ENCODE measurements around the gene MYOZ2.

The MYOZ2 gene

DNA sequence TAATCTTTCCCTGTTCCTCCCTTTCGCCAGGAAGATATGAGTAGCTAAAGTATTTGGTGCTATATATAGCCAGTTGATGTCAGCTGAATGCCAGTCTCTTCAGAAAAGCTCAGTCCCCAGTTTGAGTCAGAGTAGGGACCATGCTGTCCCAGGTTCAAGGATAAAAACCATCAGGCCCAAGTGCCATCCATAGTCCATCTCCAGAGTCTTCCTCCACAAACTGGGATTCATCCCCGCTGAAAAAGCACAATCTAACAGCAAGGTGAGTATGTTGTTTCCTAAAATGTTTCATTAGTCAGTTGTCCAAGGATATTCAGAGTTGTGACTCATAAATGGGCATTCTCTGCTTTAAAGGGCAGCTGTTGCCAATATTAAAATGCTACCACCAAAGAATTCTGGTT, at the start of gene MYOZ2:
Gene MYOZ2, plus strand, starts transcription at position 112 of the 401 bp plus-strand sequence. CDS start 694 bp downstream, outside the sequence.
- DNase-seq, result no peak

- DNase-seq, result no peak
Measured at GRCh38 chr4:119087121-119087520, 48.5 kb upstream of the MYOZ2 start.

- DNase-seq, result no peak
Measured at GRCh38 chr4:119087656-119088055, 48.0 kb upstream of the MYOZ2 start.

- no peak for DNase-seq
Measured at GRCh38 chr4:119093042-119093827, 42.4 kb upstream of the MYOZ2 start.

DNA sequence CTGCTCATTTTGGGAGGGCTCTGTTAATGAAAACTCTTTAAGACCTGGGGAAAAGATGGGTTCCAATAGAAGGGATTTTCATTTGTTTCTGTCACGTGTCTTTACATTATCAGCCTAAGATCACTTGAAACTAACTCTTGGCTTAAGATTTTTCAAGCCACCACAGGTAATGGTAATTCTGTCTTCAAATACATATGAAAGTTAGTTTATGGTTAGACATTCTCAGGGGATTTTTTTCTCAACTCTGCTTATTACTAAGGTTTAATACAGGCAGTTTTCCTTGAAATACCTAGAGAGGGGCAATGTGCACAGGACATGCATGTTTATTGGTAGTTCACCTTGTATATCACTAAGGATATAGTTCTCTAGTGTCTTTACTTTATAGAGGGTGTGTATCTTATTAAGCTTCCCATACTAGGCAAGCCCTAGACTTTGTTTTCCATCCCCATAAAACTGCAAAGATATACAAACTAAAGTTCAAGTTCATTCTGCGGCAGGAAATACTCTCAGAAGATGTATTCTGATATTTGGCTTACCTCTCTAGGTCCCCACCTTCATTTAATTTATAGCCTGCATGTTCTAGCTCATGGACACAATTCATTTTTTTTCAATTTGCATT, 38.2 kb upstream of the MYOZ2 start:
- DNase-seq, result no peak

- DNase-seq, result no peak
Measured at GRCh38 chr4:119098306-119098705, 37.3 kb upstream of the MYOZ2 start.

GRCh38 chr4:119099227-119099810, 36.3 kb upstream of the MYOZ2 start:
- no peak for DNase-seq

DNA sequence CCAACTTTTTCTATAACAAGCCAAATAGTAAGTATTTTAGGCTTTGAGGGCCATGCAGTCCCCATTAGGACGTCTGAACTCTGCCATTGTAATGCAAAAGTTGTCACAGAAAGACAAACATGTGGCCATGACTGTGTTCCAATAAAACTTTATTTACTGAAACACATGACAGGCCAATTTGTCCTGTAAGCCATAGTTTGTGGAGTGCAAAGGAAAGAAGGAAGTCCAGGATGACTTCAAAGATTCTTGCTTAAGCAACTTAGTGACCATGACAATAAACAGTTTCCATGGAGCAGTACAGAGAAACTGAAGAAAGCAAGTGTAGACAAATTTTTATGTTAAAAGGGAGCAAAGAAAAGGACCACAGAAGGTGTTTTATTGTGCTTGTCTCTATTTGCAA, 35.0 kb upstream of the MYOZ2 start:
- no peak for DNase-seq

DNA sequence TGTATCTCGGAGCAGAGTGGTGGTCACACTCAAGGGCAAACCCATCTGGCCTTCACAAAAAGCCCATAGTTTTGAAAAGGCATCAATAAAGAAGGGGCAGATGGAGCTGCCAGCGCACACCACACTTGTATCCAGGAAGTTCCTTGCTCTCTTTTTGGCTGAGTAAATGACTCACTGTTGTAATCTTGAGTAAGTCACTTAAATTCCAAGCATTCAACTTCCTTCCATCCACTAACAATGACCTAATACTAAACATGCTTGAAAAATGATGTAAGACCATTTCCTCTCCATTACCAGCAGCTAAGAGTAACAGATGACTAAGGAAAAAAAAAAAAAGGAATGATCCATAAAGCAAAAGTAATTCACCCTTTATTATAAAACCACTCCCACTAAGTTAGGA, 32.4 kb upstream of the MYOZ2 start:
- peak; percentile 22 for DNase-seq

DNA sequence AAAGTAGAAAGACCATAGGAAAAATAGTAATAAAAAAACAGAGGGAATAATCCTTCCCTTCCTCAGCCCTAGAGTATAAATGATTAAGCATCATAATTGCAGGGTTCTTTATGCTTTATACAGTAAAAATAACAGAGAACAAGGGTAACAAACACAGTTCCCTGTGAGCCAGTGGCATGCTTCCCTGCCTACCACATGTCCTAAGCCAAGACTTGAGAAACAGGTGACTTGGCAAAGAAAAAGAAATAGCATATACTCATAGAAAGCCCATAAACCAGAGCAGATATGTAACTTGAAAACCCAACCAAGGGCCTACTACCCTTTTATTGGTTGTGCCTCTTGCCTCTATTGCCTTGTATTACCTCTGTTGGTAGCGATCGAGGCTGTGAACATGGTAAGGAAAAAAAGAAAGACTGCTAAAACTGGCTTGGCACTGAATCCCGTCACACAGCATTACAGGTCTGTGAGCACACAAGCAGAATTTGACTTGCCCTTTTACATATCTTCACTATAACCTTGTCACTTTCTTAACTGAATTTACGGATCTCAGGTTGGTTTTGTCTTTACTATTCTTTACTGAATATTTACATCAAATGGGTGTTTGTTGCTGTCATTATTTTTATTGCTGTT, 30.9 kb upstream of the MYOZ2 start:
- DNase-seq, result no peak

GRCh38 chr4:119105605-119106004, 30.0 kb upstream of the MYOZ2 start:
- no peak for DNase-seq

DNA sequence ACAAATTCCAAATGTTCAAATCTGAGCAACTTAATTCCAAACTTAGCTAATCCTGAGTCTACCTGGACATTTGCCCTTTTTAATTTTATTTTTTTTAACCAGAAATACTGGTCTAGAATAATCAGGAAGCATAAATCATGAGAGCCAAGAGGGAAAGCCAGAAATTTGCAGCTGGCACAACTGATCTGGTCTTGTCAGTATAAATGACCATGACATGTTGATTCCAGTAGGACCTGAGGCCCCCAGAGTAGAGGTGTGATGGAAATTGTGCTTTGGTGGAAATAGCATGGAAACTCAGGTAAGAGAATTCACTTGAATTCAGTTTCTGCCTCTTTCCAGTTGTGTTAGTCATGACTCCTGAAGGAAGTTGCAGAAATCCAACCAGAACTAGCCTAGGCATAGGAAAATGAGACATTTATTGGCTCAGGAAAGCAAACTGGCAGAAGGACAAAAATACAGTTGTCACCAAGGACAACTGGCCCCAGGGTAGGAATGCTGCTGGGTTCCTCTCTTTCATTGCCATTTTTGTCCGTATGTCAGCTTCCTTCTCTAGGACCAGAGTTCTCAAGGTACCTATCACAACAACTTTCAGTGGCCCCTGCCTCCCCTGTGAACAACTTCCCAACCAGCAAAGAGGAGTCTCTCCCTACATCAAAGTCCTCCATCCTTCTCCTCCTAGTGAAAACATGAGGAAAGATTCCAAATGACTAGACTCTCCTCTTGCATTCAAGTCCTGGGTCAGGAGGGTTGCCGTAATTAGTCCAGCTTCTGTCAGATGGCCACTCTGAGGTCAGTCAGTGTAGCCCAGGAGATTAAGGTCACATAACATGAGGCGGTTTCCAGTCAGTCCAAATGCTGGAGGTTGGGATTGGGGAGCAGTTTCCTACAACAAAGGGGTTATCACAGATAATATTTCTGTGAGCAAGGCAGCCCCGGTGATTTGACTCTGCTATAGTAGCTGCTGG, 29.3 kb upstream of the MYOZ2 start:
- no peak for DNase-seq

GRCh38 chr4:119110121-119110520, 25.5 kb upstream of the MYOZ2 start:
- DNase-seq, result no peak

DNA sequence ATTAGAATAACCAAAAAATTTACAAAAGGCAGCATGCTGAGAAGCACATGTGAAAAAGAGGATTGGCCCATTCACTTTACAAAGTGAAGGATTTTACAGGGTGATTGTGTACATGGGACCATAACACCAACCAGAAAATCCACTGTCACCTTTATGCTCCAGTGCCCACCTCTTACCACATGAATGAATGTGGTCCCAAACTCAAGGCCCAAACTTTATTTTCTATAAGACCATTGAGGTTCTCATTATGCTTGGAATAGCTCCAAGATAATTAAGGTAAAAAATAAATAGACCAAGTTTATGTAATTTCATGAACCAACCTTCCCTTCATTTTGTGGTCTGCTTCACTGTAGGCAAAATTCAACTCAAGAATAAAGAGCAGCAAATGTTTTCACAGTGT, 24.3 kb upstream of the MYOZ2 start:
- DNase-seq, result no peak

GRCh38 chr4:119113033-119113655, 22.5 kb upstream of the MYOZ2 start:
- no peak for DNase-seq

DNA sequence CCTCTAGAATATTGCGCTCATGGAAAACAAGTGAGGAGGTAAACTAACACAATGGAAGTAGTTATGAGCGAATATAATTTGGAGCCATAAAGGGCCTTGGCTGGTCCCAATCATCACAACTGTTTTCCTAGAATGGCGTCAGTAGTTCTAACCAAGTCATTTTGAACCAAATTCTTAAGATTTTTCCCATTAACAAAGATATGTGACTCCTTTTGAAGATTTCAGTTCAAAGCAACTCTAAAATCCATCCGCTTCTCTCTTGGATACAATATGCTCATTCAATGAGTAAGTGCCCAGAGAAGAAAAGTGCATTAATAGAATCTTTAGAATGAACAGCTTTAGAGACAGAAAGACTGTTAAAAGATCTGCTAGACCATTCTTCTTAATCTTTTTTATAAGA, 19.6 kb upstream of the MYOZ2 start:
- DNase-seq, result no peak

GRCh38 chr4:119116925-119117900, 18.4 kb upstream of the MYOZ2 start:
- DNase-seq, result no peak

GRCh38 chr4:119118397-119118796, 17.2 kb upstream of the MYOZ2 start:
- DNase-seq, result no peak

DNA sequence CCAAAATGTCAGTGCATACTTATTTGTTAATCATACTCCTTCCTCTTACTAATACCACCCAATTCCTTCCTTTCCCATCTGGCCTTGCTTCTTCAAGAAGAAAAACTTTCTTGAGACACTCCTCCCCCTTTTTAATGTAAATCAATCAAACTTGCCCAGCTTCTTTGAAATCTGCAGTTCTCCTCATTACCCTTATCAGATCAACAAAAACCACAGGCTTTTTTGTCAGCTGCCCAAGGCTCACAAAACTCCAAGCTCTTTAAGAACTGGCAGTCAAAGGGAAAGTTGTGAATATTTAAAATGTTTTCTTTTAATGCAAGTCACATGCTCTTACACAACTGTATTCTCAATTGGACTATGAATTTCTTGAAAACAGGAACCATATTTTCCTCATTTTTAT, 11.3 kb upstream of the MYOZ2 start:
- DNase-seq, result no peak

- no peak for DNase-seq
Measured at GRCh38 chr4:119125931-119126330, 9.7 kb upstream of the MYOZ2 start.

- no peak for DNase-seq
Measured at GRCh38 chr4:119128148-119128547, 7.5 kb upstream of the MYOZ2 start.

Measured in CD4-positive, alpha-beta T cell treated with Interleukin-15 for 1 hour (primary cell).